GM19025 (cell line): ENCODE results near the gene FANCE.
"Not testable (repeated sequence)": the region's sequence is repeated elsewhere in the genome, so short reads cannot be mapped to it uniquely, and the experiment has no call there.

Experiments used
- ATAC-seq: cut with Tn5 transposase; IDR thresholded peaks from one replicate; pipeline ENCODE4 v1.9.1; 2021; ENCODE audit warnings: mild to moderate bottlenecking, low read depth, moderate library complexity; ENCODE audit not compliant: unreplicated experiment

FANCE gene

GRCh38 chr6:35429463-35429862, 22.7 kb upstream of the FANCE start:
- no peak for ATAC-seq

- ATAC-seq: no peak
Measured at GRCh38 chr6:35432291-35432690, 19.8 kb upstream of the FANCE start.

DNA sequence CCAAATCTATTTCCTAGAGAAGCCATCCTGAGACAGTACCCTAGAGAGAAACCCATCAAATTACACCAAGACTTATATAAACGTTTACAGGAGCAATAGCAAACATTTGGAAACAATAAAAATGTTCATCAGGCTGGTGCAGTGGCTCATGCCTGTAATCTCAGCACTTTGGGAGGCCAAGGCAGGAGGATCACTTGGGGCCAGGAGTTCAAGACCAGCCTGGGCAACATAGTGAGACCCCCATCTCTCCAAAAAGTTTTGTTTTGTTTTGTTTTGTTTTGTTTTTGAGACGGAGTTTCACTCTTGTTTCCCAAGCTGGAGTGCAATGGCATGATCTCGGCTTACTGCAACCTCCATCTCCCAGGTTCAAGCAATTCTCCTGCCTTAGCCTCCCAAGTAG, 19.4 kb upstream of the FANCE start:
- not testable (repeated sequence) for ATAC-seq

- no peak for ATAC-seq
Measured at GRCh38 chr6:35435074-35435837, 16.9 kb upstream of the FANCE start.

DNA sequence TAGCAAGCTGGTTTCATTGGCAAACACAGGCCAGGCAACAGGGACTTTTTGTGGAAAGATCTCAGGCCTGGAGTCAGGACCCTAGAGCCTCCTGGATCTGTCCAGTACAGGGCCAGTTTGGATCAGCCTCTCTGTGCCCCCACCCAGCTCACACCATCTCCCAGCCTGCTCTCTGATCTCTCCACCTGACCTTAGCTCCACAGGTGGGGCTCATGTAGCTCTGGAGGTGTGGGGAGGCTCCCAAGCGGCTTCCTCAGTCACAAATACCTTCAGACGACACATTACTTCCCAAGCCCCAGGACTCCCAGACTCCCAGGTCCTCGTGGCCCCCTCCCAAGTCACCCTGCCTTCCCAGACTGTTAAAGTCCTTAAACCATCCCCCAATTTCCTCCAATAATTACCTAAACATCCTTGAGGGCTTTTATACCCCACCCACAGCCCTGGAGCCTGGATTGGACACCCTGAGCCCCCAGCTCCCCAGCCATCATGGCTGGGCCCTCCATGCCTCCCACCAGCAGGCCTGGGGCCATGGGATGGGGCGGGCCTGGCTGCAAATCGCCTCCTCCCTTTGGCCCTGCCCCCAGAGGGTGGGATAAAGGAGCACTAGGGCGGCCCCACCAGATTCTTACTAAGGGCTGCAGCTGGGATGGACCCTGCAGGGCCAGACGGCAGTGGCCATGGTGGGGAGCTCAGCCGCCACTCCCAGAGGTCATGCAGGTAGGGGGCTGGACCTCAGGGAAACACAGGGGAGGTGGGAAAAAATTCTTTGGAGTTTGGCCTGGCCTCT, 15.9 kb upstream of the FANCE start:
- ATAC-seq: no peak

GRCh38 chr6:35438378-35439065, 13.6 kb upstream of the FANCE start:
- ATAC-seq: not testable (repeated sequence)

DNA sequence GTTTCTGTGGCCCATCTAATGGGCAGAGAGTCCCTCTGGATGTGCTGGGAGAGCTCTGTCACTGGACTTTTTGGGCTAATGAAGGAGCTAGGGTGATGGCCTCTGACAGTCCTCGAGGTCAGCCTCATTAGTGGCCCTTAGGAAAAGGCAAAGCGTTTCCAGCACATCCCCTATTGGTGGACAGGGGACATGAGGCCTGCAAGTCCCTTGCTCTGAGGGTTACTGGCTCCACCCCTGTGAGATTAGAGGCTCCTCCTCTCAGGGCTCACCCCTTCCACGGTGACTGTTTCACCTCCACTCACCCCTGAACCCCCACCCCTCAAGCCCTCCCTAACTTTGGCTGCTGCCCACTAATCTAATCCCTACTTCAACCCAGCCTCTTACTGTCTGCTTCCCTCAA, 12.8 kb upstream of the FANCE start:
- ATAC-seq: no peak

- ATAC-seq: no peak
Measured at GRCh38 chr6:35441205-35441604, 10.9 kb upstream of the FANCE start.

DNA sequence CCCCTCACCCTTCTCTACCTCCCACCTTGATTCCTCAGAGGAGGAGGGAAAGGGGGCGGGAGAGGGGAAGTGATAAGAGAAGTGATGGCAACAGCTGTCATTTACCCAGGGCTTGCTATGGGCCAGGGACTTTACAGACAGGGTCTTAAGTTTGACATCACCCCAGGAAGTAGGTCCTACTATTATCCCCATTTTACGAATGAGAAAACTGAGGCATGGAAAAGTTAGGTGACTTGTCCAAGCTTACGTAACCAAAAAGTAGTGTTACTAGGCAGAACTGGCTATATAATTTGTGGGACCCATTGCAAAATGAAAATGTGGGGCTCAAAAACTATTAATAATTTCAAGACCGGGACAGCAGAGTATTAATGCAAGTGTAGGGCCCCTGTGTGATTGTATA, 10.5 kb upstream of the FANCE start:
- ATAC-seq: no peak

DNA sequence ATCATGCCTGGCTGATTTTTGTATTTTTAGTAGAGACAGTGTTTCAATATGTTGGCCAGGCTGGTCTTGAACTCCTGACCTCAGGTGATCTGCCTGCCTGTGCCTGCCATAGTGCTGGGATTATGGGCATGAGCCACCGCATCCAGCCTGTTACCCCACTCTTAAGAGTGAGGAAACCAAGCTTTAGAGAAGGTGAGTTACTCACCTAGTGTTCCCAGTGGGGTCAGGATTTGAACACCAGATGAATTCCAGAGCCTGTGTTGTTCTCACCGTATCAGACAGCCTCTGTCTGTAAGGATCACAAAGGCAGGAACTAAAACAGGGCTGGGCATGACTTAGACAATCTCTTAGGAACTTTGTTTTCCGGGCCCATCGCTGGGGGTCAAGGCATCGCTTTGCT, 9.4 kb upstream of the FANCE start:
- ATAC-seq: no peak

GRCh38 chr6:35443341-35444030, 8.7 kb upstream of the FANCE start:
- no peak for ATAC-seq

GRCh38 chr6:35445691-35446090, 6.4 kb upstream of the FANCE start:
- ATAC-seq: no peak

GRCh38 chr6:35448191-35448590, 3.9 kb upstream of the FANCE start:
- no peak for ATAC-seq

DNA sequence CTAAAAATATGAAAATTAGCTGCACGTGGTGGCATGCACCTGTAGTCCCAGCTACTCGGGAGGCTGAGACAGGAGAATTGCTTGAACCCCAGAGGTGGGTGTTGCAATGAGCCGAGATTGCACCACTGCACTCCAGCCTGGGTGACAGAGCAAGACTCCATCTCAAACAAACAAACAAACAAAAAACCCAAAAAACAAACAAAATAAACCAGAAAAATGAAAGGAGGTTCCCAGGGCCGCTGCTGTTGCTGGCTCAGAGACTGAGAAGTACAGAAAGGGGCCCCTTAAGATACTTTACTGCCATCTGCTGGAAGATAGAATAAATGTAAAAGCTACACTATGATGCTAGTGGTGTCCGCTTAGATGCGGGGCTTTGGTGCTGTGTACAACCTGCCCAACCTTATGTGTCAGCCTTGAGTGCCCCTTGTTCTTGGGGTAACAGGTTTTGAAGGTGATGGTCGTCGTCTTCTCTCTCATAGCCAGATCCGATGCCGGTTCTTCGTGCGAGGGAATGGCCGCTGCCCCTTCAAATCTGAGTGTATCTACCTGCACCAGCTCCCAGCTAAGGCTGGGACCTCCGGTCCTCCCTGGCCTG, 2.8 kb upstream of the FANCE start:
- ATAC-seq: peak; percentile 32

- ATAC-seq: no peak
Measured at GRCh38 chr6:35451354-35452182, 570 bp upstream of the FANCE start.

DNA sequence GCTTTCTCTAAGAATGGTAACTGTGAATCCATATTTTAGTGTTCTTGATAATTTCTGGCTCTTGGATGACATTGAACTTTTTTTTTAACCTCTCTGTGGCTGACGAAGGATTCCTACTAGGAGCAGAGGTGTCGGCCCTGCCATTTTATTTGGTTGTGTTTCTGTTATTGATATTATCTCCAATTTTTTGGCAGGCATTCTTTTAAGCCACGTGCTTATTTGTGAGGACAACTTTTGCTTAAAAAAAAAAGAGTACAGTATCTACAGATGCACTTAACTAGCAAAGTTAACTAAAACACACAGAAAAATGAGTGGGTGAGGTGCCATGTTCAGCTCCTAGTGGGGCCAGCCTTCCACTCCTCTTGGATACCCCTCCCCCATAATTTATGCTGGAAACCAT, 1.1 kb downstream of the FANCE start:
- no peak for ATAC-seq

DNA sequence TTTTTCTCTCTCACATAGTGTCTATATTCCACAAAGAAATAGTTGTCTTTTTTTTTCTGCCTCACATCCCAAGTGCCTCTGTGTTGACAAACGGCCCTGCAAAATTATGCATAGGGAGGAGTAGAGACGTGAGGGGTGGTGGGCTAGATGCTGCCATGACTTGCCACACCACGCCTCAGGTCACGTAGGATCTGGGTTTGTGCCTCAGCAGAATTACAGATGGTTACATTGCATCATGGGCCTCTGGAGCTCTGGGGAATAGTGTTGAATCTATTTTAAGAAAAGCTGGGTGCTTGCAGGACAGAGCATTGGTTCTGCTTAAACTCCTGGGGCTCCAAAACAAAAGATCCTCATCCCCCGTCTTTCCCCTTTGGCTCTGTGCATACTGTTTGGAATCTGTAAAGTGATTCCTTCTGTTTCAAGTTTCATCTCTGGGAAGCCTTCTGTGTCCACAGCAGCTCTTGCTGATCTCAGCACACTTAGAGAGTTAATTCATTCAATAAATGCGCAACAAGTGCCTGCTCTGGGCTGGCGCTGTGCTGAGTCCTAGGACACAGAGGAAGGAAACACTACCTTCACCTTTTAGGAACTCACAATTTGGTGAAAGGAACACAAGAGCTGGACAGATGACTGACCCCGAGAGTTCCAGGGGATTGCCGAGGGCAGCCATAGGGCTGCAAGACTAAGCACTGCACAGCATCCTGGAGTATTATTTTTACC, 2.4 kb downstream of the FANCE start:
- no peak for ATAC-seq

DNA sequence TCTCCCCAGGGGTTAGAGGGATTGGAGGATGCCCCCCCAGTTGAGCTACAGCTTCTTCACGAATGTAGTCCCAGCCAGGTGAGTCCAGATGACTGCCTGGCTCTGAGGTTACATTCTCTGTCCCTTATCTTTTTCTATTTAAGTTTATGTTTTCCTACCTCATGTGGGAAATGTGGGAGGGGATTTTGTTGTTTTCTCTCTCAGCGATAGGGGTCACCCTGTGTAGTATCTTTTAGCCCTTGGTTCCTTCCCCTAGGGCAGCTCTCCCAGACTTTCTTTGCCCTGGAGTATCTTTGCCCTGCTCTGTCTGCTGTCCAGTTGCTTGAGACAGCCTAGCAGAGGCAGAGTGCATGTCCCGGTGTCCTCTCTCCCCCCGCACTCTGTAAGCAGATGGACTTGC, 5.8 kb downstream of the FANCE start:
- ATAC-seq: no peak

- no peak for ATAC-seq
Measured at GRCh38 chr6:35461270-35461669, 9.1 kb downstream of the FANCE start.
